AG04450 (cell line): ENCODE measurements around the gene ERBIN. TPM values are rescaled to one million over a fixed set of nuclear protein-coding genes. Genes with fewer than 3 reads are reported as not detected.
"Not testable (repeated sequence)": the region's sequence is repeated elsewhere in the genome, so short reads cannot be mapped to it uniquely, and the experiment has no call there.

ENCODE experiments used
- CTCF ChIA-PET: fragments of 300-600, 350-600 bp; formaldehyde crosslinking; extraction: SDS; loops from one replicate; lab custom pipeline; 2022; ENCODE audit warnings: antibody characterized with exemption, inconsistent platforms; lab: Charles Lee
- POLR2A ChIA-PET: fragments of 350-600 bp; formaldehyde crosslinking; extraction: SDS; loops from one replicate; lab custom pipeline; 2021; ENCODE audit warnings: antibody characterized with exemption, inconsistent platforms; lab: Yijun Ruan, JAX
- DNase-seq: peaks from one replicate; pipeline ENCODE4 v3.0.0-alpha.2; 2011; ENCODE audit warnings: low read depth, low spot score
- H3K27ac ChIP-seq: one replicate; pipeline ENCODE4 v1.5.1; 2012; ENCODE audit warnings: low read depth, low read length, control low read depth
- H3K27me3 ChIP-seq: one replicate; pipeline ENCODE4 v1.6.0; 2012; ENCODE audit warnings: low read length; ENCODE audit not compliant: control insufficient read depth, insufficient read depth
- H3K4me3 ChIP-seq: 2 replicates; pipeline ENCODE4 v1.5.1; 2011; ENCODE audit warnings: mild to moderate bottlenecking, low read depth, low read length, control low read depth
- H3K9me3 ChIP-seq: 2 replicates; pipeline ENCODE4 v1.5.1; 2012; ENCODE audit warnings: low read length; ENCODE audit not compliant: control insufficient read depth, insufficient read depth
- CTCF ChIP-seq: IDR thresholded peaks from 2 replicates; pipeline ENCODE4 v1.5.1; 2011; ENCODE audit warnings: low read depth, low read length, control low read depth, inconsistent platforms
- polyA plus RNA-seq: library from polyadenylated mRNA; depleted of rRNA; stranded (reverse); fragments of >200 nt; gene quantifications from 2 replicates; pipeline ENCODE4 v1.2.3, GENCODE V29; 2011

Gene ERBIN
- polyA plus RNA-seq, 1 experiment: 64.8 TPM

DNA sequence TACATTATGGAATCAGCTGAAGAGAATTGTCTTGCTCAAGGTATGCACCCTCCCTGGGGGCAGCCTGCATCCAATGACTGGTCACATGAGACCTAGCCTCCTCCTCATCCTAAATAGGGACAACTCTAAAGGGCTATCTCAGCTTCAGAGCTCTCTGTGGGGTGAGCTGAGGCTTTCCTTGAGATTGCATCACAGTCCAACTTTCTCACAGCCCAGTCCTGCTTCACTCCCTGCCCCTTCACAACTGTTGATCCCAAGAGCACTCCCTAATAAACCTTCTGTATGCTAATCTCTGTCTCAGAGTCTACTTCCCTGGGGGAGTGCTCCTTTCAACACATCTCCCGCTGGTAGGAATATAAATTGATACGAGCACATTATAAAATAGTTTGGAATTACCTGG is 44.1 kb upstream of the ERBIN start:
- H3K27ac ChIP-seq: no peak overlapping the region
- no peaks in the 10 kb centered on the region for H3K9me3 ChIP-seq
- no peaks in the 10 kb centered on the region for H3K27me3 ChIP-seq
- ChIA-PET POLR2A (no interaction called here), CTCF (no interaction called here)
- no peak for TF ChIP-seq CTCF
- no peak overlapping the region for H3K4me3 ChIP-seq
- DNase-seq: no peak

GRCh38 chr5:65883461-65883860 is 42.9 kb upstream of the ERBIN start:
- CTCF ChIA-PET: no interaction called here
- TF ChIP-seq CTCF: no peak
- no peak overlapping the region for H3K4me3 ChIP-seq
- no peaks in the 10 kb centered on the region for H3K9me3 ChIP-seq
- H3K27me3 ChIP-seq: no peaks in the 10 kb centered on the region
- DNase-seq: no peak
- H3K27ac ChIP-seq: no peak overlapping the region
- POLR2A ChIA-PET: no interaction called here

DNA sequence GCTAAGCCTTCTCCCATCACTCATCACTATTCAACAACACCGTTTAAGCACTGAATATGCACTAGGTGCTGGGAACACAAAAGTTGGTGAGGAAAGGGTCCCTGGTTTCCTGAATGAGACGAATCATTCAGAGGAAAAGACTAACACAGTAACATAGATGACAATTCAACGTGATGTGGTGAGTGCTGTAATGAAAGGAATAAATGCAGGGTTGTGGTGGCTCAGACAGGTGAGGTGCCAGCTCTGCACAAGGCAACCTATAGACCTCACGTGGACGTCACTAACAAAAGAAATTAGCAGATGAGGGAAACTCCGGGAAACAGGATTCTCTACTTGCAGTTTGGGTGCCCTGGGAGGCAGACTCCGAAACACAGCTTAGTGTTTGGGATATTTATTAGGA is 40.0 kb upstream of the ERBIN start:
- H3K9me3 ChIP-seq: no peaks in the 10 kb centered on the region
- TF ChIP-seq CTCF: no peak
- no peak for DNase-seq
- no peaks in the 10 kb centered on the region for H3K27me3 ChIP-seq
- POLR2A ChIA-PET: no interaction called here
- no peak overlapping the region for H3K27ac ChIP-seq
- H3K4me3 ChIP-seq: no peak overlapping the region
- CTCF ChIA-PET: no interaction called here

DNA sequence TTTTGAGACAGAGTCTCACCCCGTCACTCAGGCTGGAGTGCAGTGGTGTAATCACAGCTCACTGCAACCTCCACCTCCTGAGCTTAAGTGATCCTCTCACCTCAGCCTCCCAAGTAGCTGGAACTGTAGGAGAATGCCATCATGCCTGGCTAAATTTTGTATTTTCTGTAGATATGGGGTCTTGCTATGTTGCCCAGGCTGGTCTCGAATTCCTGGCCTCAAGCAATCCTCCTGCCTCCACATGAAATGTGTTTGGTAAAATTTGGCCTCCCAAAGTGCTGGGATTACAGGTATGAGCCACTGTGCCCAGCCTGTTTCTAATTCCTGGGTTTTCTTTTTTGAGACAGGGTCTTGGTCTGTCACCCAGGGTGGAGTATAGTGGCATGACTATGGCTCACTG is 34.4 kb upstream of the ERBIN start:
- not testable (repeated sequence) for H3K9me3 ChIP-seq, H3K27me3 ChIP-seq, DNase-seq, H3K4me3 ChIP-seq, H3K27ac ChIP-seq
- ChIA-PET POLR2A (interaction anchor here (0.7 kb wide), 1 partner anchor 831 kb away, joined by 4 read pairs; no protein-coding TSS in a partner anchor), CTCF (interaction anchor here (0.6 kb wide), 1 partner anchor 34 kb away, joined by 5 read pairs; the partner anchor contains the start of gene ERBIN)

GRCh38 chr5:65892801-65893200 is 33.6 kb upstream of the ERBIN start:
- ChIA-PET POLR2A (interaction anchor here (0.8 kb wide), 1 partner anchor 227 kb away, joined by 3 read pairs; no protein-coding TSS in a partner anchor), CTCF (no interaction called here)
- Histone ChIP-seq H3K27ac (no peak overlapping the region), H3K4me3 (no peak overlapping the region), H3K9me3 (no peaks in the 10 kb centered on the region), H3K27me3 (no peaks in the 10 kb centered on the region)
- no peak for TF ChIP-seq CTCF
- no peak for DNase-seq
